Activated CD4-positive, alpha-beta T cell treated with anti-CD3 and anti-CD28 coated beads for 4 hours (primary cell): ENCODE data around the gene DHX57.

Experiments used
- DNase-seq, 2 donors: peaks; one replicate each; pipeline ENCODE4 v3.0.0-alpha.2; 2020

DHX57 gene

DNA sequence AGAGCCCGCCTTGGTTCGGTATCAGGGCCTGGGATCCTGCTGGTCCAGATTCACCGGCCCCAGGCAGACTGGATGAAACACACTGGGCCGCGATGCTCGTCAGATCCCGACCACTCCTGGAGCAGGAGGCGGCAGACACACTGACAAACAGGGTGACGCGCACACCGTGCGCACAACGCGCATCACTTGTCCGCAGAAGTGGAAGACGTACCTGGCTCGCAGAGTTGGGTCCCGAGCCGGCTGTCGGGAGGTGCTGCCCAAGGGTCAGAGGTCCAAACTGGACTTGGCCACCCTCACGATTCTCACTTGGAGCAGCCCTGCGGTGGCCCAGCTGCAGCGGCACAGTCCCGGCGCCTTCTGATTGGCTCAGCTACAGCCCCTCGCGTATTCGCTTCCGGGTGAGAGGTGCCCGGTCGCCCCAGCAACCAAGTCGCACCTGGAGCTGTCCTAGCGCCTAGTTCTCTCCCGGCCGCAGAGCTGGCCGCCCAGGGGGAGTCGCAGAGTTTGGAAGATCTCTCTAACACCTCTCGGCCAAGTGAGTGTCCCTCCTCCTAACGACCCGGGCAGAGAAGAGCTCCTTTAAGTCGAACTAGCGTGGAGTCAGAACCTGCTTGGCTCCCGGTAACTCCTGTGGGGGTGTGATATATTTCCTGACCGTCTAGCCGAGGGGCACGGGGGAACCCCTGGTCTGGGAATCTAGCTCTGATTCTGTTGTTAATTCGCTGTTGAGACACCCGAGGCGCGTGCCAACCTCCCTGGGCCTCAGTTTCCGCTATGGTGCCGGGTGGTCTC, at the start of gene DHX57, which contains the start of gene MORN2:
DHX57 (minus strand) TSS at position 359 of the 792 bp plus-strand sequence. CDS start 7,529 bp downstream, outside the sequence.
MORN2 (plus strand) TSS at position 401 of the 792 bp plus-strand sequence.
- DNase-seq: peak; percentile 74 to 77

DNA sequence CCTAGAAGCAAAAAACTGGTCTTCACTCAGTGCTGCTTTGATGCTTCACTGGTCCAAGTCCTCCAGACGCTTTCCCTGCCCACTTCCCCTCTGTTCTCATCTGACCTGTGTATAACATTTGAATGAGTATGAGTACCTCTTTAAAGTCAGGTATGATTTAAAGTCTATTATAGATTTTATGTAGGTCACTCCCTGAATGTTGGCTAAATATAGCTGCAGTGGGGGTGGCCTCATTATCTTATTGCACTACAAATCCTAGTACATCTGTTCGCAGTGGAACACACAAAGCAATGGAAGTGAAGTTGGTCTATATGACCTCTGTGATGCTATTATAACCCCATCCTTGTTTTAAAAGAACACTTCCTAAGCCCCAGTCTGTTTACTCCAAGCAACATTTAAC, 47.2 kb upstream of the DHX57 start:
- no peak for DNase-seq

GRCh38 chr2:38922389-38922788, 46.7 kb upstream of the DHX57 start:
- DNase-seq: no peak

GRCh38 chr2:38912619-38913018, 36.9 kb upstream of the DHX57 start:
- DNase-seq: no peak

- no peak for DNase-seq
Observed at GRCh38 chr2:38911191-38911590, 35.5 kb upstream of the DHX57 start.

GRCh38 chr2:38909872-38910271, 34.1 kb upstream of the DHX57 start:
- DNase-seq: no peak

GRCh38 chr2:38907743-38908562, 32.2 kb upstream of the DHX57 start:
- DNase-seq: no peak

DNA sequence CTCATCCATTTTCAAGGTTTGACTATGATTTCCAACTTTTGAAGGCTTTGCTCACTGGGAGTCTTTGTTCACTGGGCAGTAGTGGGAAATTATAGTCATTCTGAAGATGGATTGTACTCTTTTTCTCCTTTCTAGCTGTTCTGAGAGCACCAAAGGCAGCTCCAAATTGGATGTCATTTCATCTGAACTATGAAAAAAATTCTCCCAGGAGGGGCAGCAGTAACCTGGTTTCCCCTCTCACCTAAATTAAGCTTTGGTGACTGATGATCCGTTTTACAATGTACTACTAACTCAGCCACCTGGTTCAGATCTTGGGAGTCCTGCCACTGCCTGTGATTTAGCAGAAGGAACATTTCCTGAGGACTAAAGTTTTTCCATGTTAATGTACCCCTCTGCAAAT, 31.5 kb upstream of the DHX57 start:
- no peak for DNase-seq

DNA sequence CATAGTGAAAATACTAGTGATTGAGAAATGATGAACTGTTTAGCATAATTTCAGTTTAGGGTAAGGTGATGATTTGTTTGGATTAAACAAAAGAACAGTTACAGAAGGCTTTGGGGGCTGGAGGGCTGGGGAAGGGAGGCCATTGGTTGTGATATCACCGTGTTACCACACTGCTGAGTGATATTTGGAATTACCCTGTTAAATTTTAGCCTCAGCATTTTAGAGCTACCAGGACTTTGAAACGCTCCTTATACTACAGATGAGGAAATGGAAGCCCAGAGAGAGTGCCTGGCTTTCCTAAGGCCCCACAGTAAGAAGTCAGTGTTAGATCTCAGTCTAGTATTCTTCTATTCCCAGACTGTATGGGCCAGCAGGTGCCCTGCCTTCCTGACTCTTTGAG, 29.5 kb upstream of the DHX57 start:
- DNase-seq: no peak

DNA sequence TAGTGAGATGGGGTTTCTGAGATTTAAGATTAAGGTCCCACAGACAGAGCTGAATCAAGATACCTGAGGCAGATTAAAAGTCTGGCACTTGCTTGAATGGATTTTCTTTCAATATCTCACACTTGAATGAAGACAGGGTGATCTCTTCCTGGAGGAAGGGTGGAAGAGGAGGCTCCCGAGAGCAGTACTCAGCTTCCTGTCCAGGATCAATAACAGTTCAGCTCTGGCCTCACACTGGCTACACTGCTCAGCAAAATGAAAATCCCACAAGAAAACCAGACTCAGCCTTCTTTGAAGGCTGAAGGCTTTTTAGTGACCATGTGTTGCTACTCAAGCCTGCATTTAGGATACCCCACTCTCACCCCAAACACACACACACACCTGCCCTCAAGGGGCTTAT, 25.0 kb upstream of the DHX57 start:
- DNase-seq: no peak

- DNase-seq: no peak
Observed at GRCh38 chr2:38898256-38898655, 22.5 kb upstream of the DHX57 start.

- no peak for DNase-seq
Observed at GRCh38 chr2:38892819-38893218, 17.1 kb upstream of the DHX57 start.

DNA sequence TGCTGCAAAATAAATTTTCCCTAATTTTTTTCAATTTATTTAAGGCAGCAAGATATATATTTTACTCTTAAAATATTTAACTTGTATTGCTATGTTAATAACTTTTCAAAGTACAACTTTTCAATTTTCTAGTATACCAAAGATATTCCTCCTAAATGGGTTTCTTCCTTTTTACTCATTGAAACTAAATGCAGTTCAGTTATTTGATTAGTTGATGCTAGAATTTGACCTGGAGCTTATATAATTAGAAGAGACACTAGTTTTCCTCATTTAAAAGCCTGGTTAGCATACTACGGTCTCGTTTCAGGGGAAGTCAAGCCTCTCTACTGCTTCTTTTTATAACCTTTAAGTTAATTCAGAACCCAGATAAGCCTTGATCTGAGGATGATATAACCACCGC, 13.8 kb upstream of the DHX57 start, which contains the start of gene ARHGEF33:
ARHGEF33 (plus strand) TSS at position 301 of the 400 bp plus-strand sequence. CDS start 29,573 bp downstream, outside the sequence.
- no peak for DNase-seq

DNA sequence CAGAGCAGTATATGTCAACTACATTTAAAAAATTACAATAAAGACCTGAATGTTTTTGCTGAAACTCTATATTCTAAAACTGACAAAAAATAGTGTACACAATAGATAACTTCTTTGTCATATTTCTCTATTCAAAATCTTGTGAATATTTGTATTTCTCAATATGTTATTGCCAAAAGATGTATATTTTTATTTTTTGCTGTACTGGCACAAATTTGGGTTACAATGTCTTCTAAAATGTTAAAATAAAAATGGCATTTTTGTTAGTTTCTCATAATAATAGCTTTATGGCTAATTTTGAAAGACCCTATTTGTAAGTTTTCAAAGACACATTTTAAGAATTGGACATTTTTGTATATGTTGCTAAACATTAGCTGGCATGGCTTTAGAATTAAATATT, 13.3 kb upstream of the DHX57 start:
- no peak for DNase-seq

DNA sequence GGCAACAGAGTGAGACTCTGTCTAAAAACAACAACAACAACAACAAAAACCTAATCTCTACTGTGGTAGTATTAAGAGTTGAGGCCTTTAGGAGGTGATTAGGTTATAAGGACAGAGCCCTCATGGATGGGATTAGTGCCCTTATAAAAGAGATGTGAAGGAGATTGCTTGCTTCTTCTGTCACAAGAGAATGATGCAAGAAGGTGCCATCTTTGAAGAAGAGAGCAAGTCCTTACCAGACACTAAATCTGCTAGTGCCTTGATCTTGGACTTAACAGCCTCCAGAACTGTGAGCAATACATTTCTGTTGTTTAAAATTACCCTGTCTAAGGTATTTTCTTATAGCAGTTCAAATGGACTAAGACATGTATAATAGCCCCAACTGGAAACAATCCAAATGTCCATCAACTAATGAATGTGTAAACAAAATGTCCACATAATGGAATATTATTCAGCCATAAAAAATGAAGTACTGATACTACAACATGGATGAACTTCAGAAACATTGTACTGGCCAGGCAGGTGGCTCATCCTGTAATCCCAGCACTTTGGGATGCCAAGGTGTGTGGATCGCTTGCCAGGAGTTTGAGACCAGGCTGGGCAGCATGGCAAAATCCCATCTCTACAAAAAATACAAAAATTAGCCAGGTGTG, 12.3 kb upstream of the DHX57 start:
- no peak for DNase-seq

GRCh38 chr2:38887347-38887746, 11.6 kb upstream of the DHX57 start:
- DNase-seq: no peak

- no peak for DNase-seq
Observed at GRCh38 chr2:38886063-38886462, 10.3 kb upstream of the DHX57 start.

GRCh38 chr2:38876407-38876806, 673 bp upstream of the DHX57 start:
- no peak for DNase-seq

GRCh38 chr2:38875227-38875575, 533 bp downstream of the DHX57 start:
- no peak for DNase-seq

- DNase-seq: no peak
Observed at GRCh38 chr2:38873763-38874162, 2.0 kb downstream of the DHX57 start.

- DNase-seq: no peak
Observed at GRCh38 chr2:38871432-38871831, 4.3 kb downstream of the DHX57 start.

DNA sequence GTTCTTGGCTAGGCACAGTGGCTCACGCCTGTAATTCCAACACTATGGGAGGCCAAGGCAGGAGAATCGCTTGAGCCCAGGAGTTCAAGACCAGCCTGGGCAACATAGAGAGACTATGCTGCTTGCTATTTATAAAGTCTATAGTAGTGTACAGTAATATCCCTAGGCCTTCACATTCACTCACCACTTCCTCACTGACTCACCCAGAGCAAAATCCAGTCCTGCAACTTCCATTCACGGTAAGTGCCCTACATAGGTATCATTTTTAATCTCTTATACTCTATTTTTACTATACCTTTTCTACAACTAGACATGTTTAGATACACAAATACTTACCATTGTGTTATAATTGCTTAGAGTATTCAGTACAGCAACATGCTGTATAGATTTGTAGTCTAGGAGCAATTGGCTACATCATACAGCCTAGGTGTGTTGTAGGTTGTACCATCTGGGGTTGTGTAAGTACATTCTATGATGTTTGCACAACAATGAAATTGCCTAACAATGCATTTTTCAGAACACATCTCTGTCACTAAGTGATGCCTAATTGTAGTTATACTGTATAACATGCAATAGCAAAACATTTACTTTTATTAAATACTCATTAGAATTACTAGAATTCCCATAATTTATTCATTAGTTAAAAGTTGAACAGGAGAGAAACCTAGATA, 8.8 kb downstream of the DHX57 start:
- DNase-seq: no peak
